ENCODE data around the gene LYSMD4. TPM values are rescaled to one million over a fixed set of nuclear protein-coding genes. Genes with fewer than 3 reads are reported as not detected.

Gene LYSMD4
- total and polyA plus RNA-seq, 10 of the 15 experiments (the other 5 are each of a cell fraction or from before 2014, with no cell fraction given) = 1.8 to 5.8 (median 3.9) TPM

GRCh38 chr15:99732751-99733267, 428 bp downstream of the LYSMD4 start (continued):
- TF ChIP-seq PAX8 (IDR thresholded peaks at IDR 0.05) = no peak
- TF ChIP-seq BRCA1 (IDR thresholded peaks at IDR 0.05; ENCODE audit: low read depth, low read length) = no peak
- no peak for TF ChIP-seq KDM1A (IDR thresholded peaks at IDR 0.05; ENCODE audit: borderline replicate concordance)
- no peak for TF ChIP-seq RFX5 (IDR thresholded peaks at IDR 0.05; ENCODE audit: low read depth, low read length)
- no peak for TF ChIP-seq RCOR1 (conservative IDR thresholded peaks at IDR 0.05; ENCODE audit: low read depth, low read length)
- no peak for TF ChIP-seq ZNF274 (IDR thresholded peaks at IDR 0.05; ENCODE audit: insufficient read depth, insufficient read length)
- no peak for TF ChIP-seq YY1 (IDR thresholded peaks at IDR 0.05; ENCODE audit: low read depth, low read length)
- no peak for TF ChIP-seq NRF1 (conservative IDR thresholded peaks at IDR 0.05; ENCODE audit: low read depth, low read length)
- no peak for TF ChIP-seq MYB (IDR thresholded peaks at IDR 0.05; ENCODE audit: borderline replicate concordance, low read depth, low read length)
- no peak for TF ChIP-seq NBN (IDR thresholded peaks at IDR 0.05)
- no peak for TF ChIP-seq CBFB (IDR thresholded peaks at IDR 0.05; ENCODE audit: low read depth)
- no peak for TF ChIP-seq POLR2A (IDR thresholded peaks at IDR 0.05; ENCODE audit: low read depth, low read length)
- TF ChIP-seq ZNF207 (IDR thresholded peaks at IDR 0.05; ENCODE audit: borderline replicate concordance) = 0 out of 2 replicates have a peak, but pooled peaks have one; percentile 39
- no peak for TF ChIP-seq ATF3 (IDR thresholded peaks at IDR 0.05; ENCODE audit: borderline replicate concordance, extremely low read depth, low read depth, low read length)
- TF ChIP-seq BCL11A (IDR thresholded peaks at IDR 0.05; ENCODE audit: low read depth, low read length) = no peak
- TF ChIP-seq HDAC2 (IDR thresholded peaks at IDR 0.05) = no peak
- no peak for TF ChIP-seq CBX3 (IDR thresholded peaks at IDR 0.05; ENCODE audit: borderline replicate concordance, low read depth)
- TF ChIP-seq ETV6 (conservative IDR thresholded peaks at IDR 0.05 in 1 of 2, IDR thresholded peaks at IDR 0.05 in 1 of 2; ENCODE audit: borderline replicate concordance in 1 of 2, low read depth in 1 of 2) = no peak
- peak in 1 of 2 experiments; percentile 51; a peak in 2 of 3 replicates for TF ChIP-seq EGR1 (IDR thresholded peaks at IDR 0.05; ENCODE audit: borderline replicate concordance in 1 of 2, low read depth in 2 of 2, low read length in 2 of 2)
- no peak for TF ChIP-seq SIN3A (IDR thresholded peaks at IDR 0.05; ENCODE audit: low read depth, low read length)
- TF ChIP-seq ATF7 (IDR thresholded peaks at IDR 0.05; ENCODE audit: low read depth) = no peak
